NT2/D1 (cell line): Measurements from ENCODE around the gene SSH2.

Source experiments
- DNase-seq: peaks from one replicate; pipeline ENCODE4 v3.0.0-alpha.2; 2011; ENCODE audit warnings: low read depth, low spot score
- H3K27me3 ChIP-seq: 2 replicates; pipeline ENCODE4 v1.6.0; 2011; ENCODE audit warnings: mild to moderate bottlenecking; ENCODE audit not compliant: insufficient read length, insufficient read depth
- H3K36me3 ChIP-seq: 2 replicates; pipeline ENCODE4 v1.6.1; 2011; ENCODE audit warnings: mild to moderate bottlenecking, low read length, mixed read lengths; ENCODE audit not compliant: insufficient read depth, insufficient read length
- H3K4me1 ChIP-seq: 2 replicates; pipeline ENCODE4 v1.5.1; 2011; ENCODE audit not compliant: insufficient read depth, insufficient read length
- H3K4me3 ChIP-seq: 2 replicates; pipeline ENCODE4 v1.5.1; 2011; ENCODE audit warnings: low read depth; ENCODE audit not compliant: insufficient read length
- H3K9ac ChIP-seq: 2 replicates; pipeline ENCODE4 v1.6.0; 2011; ENCODE audit warnings: low read depth; ENCODE audit not compliant: insufficient read length
- H3K9me3 ChIP-seq: 2 replicates; pipeline ENCODE4 v1.5.1; 2011; ENCODE audit warnings: mild to moderate bottlenecking, low read length; ENCODE audit not compliant: insufficient read depth
- SUZ12 ChIP-seq: IDR thresholded peaks from 2 replicates; pipeline ENCODE4 v1.6.1; 2011; ENCODE audit not compliant: insufficient read length, insufficient read depth; ENCODE audit errors: extremely low read depth
- YY1 ChIP-seq: IDR thresholded peaks from 2 replicates; pipeline ENCODE4 v1.6.1; 2011; ENCODE audit not compliant: insufficient read length, insufficient read depth
- ZNF274 ChIP-seq: IDR thresholded peaks from 2 replicates; pipeline ENCODE4 v1.6.1; 2011; ENCODE audit warnings: mild to moderate bottlenecking, low read depth, low read length

SSH2 gene

GRCh38 chr17:29707212-29707571 lies 222.8 kb downstream of the SSH2 start:
- Histone ChIP-seq H3K36me3 (no peaks in the 10 kb centered on the region), H3K27me3 (no peaks in the 10 kb centered on the region), H3K9ac (no peak overlapping the region), H3K9me3 (no peaks in the 10 kb centered on the region), H3K4me3 (no peak overlapping the region), H3K4me1 (no peaks in the 10 kb centered on the region)
- no peak for TF ChIP-seq SUZ12
- no peak for TF ChIP-seq YY1
- no peak for TF ChIP-seq ZNF274
- no peak for DNase-seq

- DNase-seq: no peak
- TF ChIP-seq ZNF274 (no peak), SUZ12 (no peak), YY1 (no peak)
- Histone ChIP-seq H3K27me3 (no peaks in the 10 kb centered on the region), H3K4me3 (no peak overlapping the region), H3K4me1 (no peaks in the 10 kb centered on the region), H3K9me3 (no peaks in the 10 kb centered on the region), H3K9ac (no peak overlapping the region), H3K36me3 (peaks cover 2% of the 10 kb centered on the region)
Measured at GRCh38 chr17:29706045-29706431, 224.0 kb downstream of the SSH2 start.

GRCh38 chr17:29705386-29705785 lies 224.6 kb downstream of the SSH2 start:
- no peaks in the 10 kb centered on the region for H3K27me3 ChIP-seq
- no peak overlapping the region for H3K9ac ChIP-seq
- H3K4me3 ChIP-seq: no peak overlapping the region
- peaks cover 2% of the 10 kb centered on the region for H3K36me3 ChIP-seq
- DNase-seq: no peak
- H3K4me1 ChIP-seq: no peaks in the 10 kb centered on the region
- TF ChIP-seq SUZ12 (no peak), ZNF274 (no peak), YY1 (no peak)
- no peaks in the 10 kb centered on the region for H3K9me3 ChIP-seq

- no peak overlapping the region for H3K9ac ChIP-seq
- no peaks in the 10 kb centered on the region for H3K27me3 ChIP-seq
- TF ChIP-seq ZNF274 (no peak), SUZ12 (no peak), YY1 (no peak)
- DNase-seq: no peak
- H3K9me3 ChIP-seq: no peaks in the 10 kb centered on the region
- peaks cover 7% of the 10 kb centered on the region for H3K36me3 ChIP-seq
- no peaks in the 10 kb centered on the region for H3K4me1 ChIP-seq
- H3K4me3 ChIP-seq: no peak overlapping the region
Measured at GRCh38 chr17:29699283-29699682, 230.7 kb downstream of the SSH2 start.

GRCh38 chr17:29698837-29699236 lies 231.2 kb downstream of the SSH2 start:
- TF ChIP-seq YY1 (no peak), SUZ12 (no peak)
- Histone ChIP-seq H3K4me1 (no peaks in the 10 kb centered on the region), H3K27me3 (no peaks in the 10 kb centered on the region), H3K4me3 (no peak overlapping the region), H3K9ac (no peak overlapping the region), H3K36me3 (peaks cover 7% of the 10 kb centered on the region), H3K9me3 (no peaks in the 10 kb centered on the region)
- DNase-seq: no peak

DNA sequence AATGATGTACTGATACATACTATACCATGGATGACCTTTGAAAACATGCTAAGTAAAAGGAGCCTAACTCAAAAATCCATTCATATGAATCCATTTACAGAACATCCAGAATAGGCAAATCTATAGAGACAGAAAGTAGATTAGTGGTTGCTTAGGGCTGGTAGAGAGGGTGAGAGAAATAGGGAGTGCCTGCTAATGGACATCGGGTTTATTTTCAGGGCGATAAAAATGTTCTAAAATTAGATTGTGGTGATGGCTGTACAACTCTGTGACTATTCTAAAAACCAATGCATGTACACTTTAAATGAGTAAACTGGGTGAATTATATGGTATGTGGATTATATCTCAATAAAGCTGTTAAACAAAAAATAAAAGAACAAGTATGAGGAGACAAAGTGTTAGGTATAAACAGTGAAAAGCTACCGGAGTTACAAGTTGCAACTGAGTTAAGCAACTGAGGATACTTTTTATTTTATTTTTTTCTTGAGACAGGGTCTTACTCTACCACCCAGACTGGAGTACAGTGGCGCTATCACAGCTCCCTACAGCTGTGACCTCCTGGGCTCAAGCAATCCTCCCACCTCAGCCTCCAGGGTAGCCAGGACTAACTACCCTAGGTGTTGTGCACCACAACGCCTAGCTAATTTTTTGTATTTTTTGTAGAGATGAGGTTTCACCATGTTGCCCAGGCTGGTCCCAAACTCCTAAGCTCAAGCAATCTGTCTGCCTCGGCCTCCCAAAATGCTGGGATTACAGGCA lies 231.8 kb downstream of the SSH2 start:
- no peak for DNase-seq
- TF ChIP-seq ZNF274: no peak
- no peak for TF ChIP-seq SUZ12
- no peak for TF ChIP-seq YY1
- no peaks in the 10 kb centered on the region for H3K27me3 ChIP-seq
- H3K9ac ChIP-seq: no peak overlapping the region
- H3K36me3 ChIP-seq: peaks cover 7% of the 10 kb centered on the region
- H3K4me3 ChIP-seq: no peak overlapping the region
- H3K9me3 ChIP-seq: no peaks in the 10 kb centered on the region
- H3K4me1 ChIP-seq: no peaks in the 10 kb centered on the region

- Histone ChIP-seq H3K4me1 (no peaks in the 10 kb centered on the region), H3K9ac (no peak overlapping the region), H3K36me3 (peaks cover 7% of the 10 kb centered on the region), H3K9me3 (no peaks in the 10 kb centered on the region), H3K4me3 (no peak overlapping the region), H3K27me3 (no peaks in the 10 kb centered on the region)
- no peak for TF ChIP-seq ZNF274
- no peak for TF ChIP-seq SUZ12
- TF ChIP-seq YY1: no peak
- no peak for DNase-seq
Measured at GRCh38 chr17:29697371-29697770, 232.7 kb downstream of the SSH2 start.
